Cardiac muscle cell (in vitro differentiated cells and primary cell): Measurements from ENCODE around the gene SLC25A4. TPM values are rescaled to one million over a fixed set of nuclear protein-coding genes. Genes with fewer than 3 reads are reported as not detected.
A peak's percentile ranks its signal among the peaks of the same experiment; 100 is the strongest.

Experiments used
- DNase-seq, 2 donors: peaks; one replicate each; pipeline versions ENCODE4 v3.0.0 to v3.0.0-alpha.2; 2010 to 2017; ENCODE audit warnings: low read depth in 1 of 2, low spot score in 1 of 2
- H3K27ac ChIP-seq: fragments of 200-600 bp; sonication (generic); 2 replicates; pipeline ENCODE4 v1.5.1; 2016
- H3K27me3 ChIP-seq: fragments of 200-600 bp; sonication (generic); 2 replicates; pipeline ENCODE4 v1.6.0; 2016; ENCODE audit warnings: control low read depth
- H3K36me3 ChIP-seq: fragments of 200-600 bp; sonication (generic); 2 replicates; pipeline ENCODE4 v1.5.1; 2016; ENCODE audit warnings: control low read depth
- H3K4me1 ChIP-seq: fragments of 200-600 bp; sonication (generic); 2 replicates; pipeline ENCODE4 v1.8.1; 2017; ENCODE audit warnings: low read depth, mild to moderate bottlenecking, mixed run types
- H3K4me3 ChIP-seq: fragments of 200-600 bp; sonication (generic); 2 replicates; pipeline ENCODE4 v1.5.1; 2016; ENCODE audit warnings: mild to moderate bottlenecking
- H3K9me3 ChIP-seq: fragments of 200-600 bp; sonication (generic); 2 replicates; pipeline ENCODE4 v1.5.1; 2017; ENCODE audit warnings: low read depth, mild to moderate bottlenecking, control low read depth
- CTCF ChIP-seq: IDR thresholded peaks from 2 replicates; pipeline ENCODE4 v1.5.1; 2012; ENCODE audit warnings: low read depth, mild to moderate bottlenecking, low read length
- polyA plus RNA-seq: library from polyadenylated mRNA; unstranded; fragments of >200 nt; fragmentation: Nextera tagmentation; extraction: Ambion mirVana; gene quantifications from 2 replicates; pipeline ENCODE4 v1.2.1, GENCODE V29; 2016
- total RNA-seq: library from RNA; depleted of rRNA; stranded (reverse); fragments of >200 nt; gene quantifications from 2 replicates; pipeline ENCODE4 v1.2.3, GENCODE V29; 2016

SLC25A4 gene
- total and polyA plus RNA-seq, 2 experiments from 2014 or later: 162 to 790 TPM

- H3K4me3 ChIP-seq: no peak overlapping the region
- no peak for DNase-seq
- no peak for TF ChIP-seq CTCF
- peak overlapping the region; percentile 30 for H3K27ac ChIP-seq
- H3K9me3 ChIP-seq: no peaks in the 10 kb centered on the region
- H3K27me3 ChIP-seq: no peaks in the 10 kb centered on the region
- H3K4me1 ChIP-seq: peaks cover 20% of the 10 kb centered on the region
- no peaks in the 10 kb centered on the region for H3K36me3 ChIP-seq
Observed at GRCh38 chr4:185137233-185137925, 5.7 kb upstream of the SLC25A4 start.

- Histone ChIP-seq H3K36me3 (no peaks in the 10 kb centered on the region), H3K27me3 (no peaks in the 10 kb centered on the region)
Observed at GRCh38 chr4:185138161-185138560, 4.9 kb upstream of the SLC25A4 start.

DNA sequence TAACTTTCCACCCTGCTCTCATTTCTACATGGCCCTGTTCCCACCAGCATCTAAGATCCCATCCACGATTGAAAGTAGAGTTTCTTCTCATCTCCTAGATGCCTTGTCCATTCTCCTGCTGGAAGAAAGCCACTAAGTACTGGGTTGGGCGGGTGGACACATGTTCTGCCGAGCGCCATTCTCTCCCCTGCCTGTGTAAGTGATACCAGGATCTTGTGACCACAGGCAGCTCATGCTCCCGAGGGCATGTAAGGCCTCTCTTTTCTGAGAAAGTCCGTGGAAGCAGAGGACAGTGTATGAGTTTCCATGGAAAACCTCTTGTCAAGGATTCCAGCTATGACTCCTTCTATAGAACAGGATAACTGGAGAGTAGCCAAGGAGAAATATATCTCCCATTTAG, 3.3 kb upstream of the SLC25A4 start:
- Histone ChIP-seq H3K36me3 (no peaks in the 10 kb centered on the region), H3K4me1 (peaks cover 27% of the 10 kb centered on the region), H3K9me3 (no peaks in the 10 kb centered on the region), H3K27ac (no peak overlapping the region), H3K4me3 (no peak overlapping the region), H3K27me3 (no peaks in the 10 kb centered on the region)
- no peak for DNase-seq
- TF ChIP-seq CTCF: no peak

More at GRCh38 chr4:185138161-185138560, 4.9 kb upstream of the SLC25A4 start:
- H3K4me1 ChIP-seq: peaks cover 20% of the 10 kb centered on the region
- DNase-seq: no peak
- no peaks in the 10 kb centered on the region for H3K9me3 ChIP-seq
- H3K4me3 ChIP-seq: no peak overlapping the region
- no peak overlapping the region for H3K27ac ChIP-seq
- TF ChIP-seq CTCF: no peak

DNA sequence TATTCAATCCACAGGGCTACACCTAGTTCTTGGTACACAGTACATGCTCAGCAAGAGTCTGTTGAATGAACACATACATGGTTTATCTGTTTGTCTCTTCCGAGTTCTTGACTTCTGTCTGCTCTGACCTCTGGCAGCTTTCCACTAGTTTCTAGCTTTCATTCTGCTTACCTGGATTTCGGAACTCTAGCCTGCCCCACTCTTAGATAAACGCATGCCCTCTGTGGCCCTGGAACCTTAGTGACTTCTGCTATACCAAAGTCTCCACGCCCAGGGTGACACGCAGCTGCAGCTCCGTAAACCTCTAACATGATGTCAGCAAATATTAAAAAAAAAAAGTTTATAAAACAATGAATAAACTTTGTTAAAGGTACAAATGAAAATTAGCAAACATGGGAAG, 1.3 kb upstream of the SLC25A4 start:
- Histone ChIP-seq H3K27ac (peak overlapping the region; percentile 100), H3K4me3 (no peak overlapping the region), H3K36me3 (peaks cover 10% of the 10 kb centered on the region), H3K9me3 (no peaks in the 10 kb centered on the region), H3K27me3 (no peaks in the 10 kb centered on the region), H3K4me1 (peaks cover 44% of the 10 kb centered on the region)
- no peak for TF ChIP-seq CTCF
- DNase-seq: no peak

- H3K9me3 ChIP-seq: no peaks in the 10 kb centered on the region
- H3K4me3 ChIP-seq: peak overlapping the region; percentile 92
- no peaks in the 10 kb centered on the region for H3K27me3 ChIP-seq
- H3K4me1 ChIP-seq: peaks cover 40% of the 10 kb centered on the region
- DNase-seq: no peak
- peak overlapping the region; percentile 100 for H3K27ac ChIP-seq
- TF ChIP-seq CTCF: no peak
- peaks cover 18% of the 10 kb centered on the region for H3K36me3 ChIP-seq
Observed at GRCh38 chr4:185142564-185142911, 528 bp upstream of the SLC25A4 start.
